BJ (cell line): ENCODE measurements around the gene TMUB1. TPM values are rescaled to one million over a fixed set of nuclear protein-coding genes. Genes with fewer than 3 reads are reported as not detected.
A peak's percentile ranks its signal among the peaks of the same experiment; 100 is the strongest.

Experiments used
- CTCF ChIA-PET: fragments of 350-600 bp; formaldehyde crosslinking; extraction: SDS; loops from one replicate; lab custom pipeline; 2021; ENCODE audit warnings: antibody characterized with exemption, inconsistent platforms; lab: Yijun Ruan, JAX
- POLR2A ChIA-PET: fragments of 300-600 bp; sonication (Branson Sonifier 250); formaldehyde crosslinking; extraction: SDS; loops from one replicate; lab custom pipeline; 2021; ENCODE audit warnings: antibody characterized with exemption; lab: Charles Lee
- DNase-seq: peaks from one replicate; pipeline ENCODE4 v3.0.0-alpha.2; 2011; ENCODE audit warnings: low read depth
- H3K27me3 ChIP-seq: 2 replicates; pipeline ENCODE4 v1.6.0; 2011; ENCODE audit warnings: low read length; ENCODE audit not compliant: control insufficient read depth, insufficient read depth
- H3K36me3 ChIP-seq: 2 replicates; pipeline ENCODE4 v1.5.1; 2011; ENCODE audit warnings: low read length; ENCODE audit not compliant: control insufficient read depth, insufficient read depth
- H3K4me3 ChIP-seq: 2 replicates; pipeline ENCODE4 v1.5.1; 2011; ENCODE audit warnings: low read depth, mild to moderate bottlenecking, control low read depth, low read length
- CTCF ChIP-seq: IDR thresholded peaks from 2 replicates; pipeline ENCODE4 v1.5.1; 2011; ENCODE audit warnings: low read depth, mild to moderate bottlenecking, control low read depth, inconsistent platforms, low read length, moderate library complexity; ENCODE audit not compliant: insufficient read depth
- polyA plus RNA-seq: library from polyadenylated mRNA; depleted of rRNA; stranded (reverse); fragments of >200 nt; gene quantifications from 2 replicates; pipeline ENCODE4 v1.2.3, GENCODE V29; 2011

TMUB1 gene
- polyA plus RNA-seq, 1 experiment = 27.8 TPM

GRCh38 chr7:151110236-151110940 lies 27.1 kb upstream of the TMUB1 start:
- H3K27me3 ChIP-seq = no peaks in the 10 kb centered on the region
- DNase-seq = no peak
- peaks cover 1% of the 10 kb centered on the region; the same call in 1 of the 2 replicates for H3K36me3 ChIP-seq
- POLR2A ChIA-PET = interaction anchor here (0.7 kb wide), 1 partner anchor 82 kb away, joined by 3 read pairs; the partner anchor contains the start of gene ABCB8
- CTCF ChIA-PET = interaction anchor here (0.6 to 8.6 kb wide), 26 partner anchors 10 to 323 kb away, joined by 3 to 143 read pairs (median 6); partner anchors contain the start of genes ABCB8, AGAP3, SLC4A2 and TMUB1
- TF ChIP-seq CTCF = no peak
- no peak overlapping the region for H3K4me3 ChIP-seq

- ChIA-PET CTCF (interaction anchor here (0.8 to 8.6 kb wide), 11 partner anchors 9 to 147 kb away, joined by 3 to 143 read pairs (median 7); partner anchors contain the start of genes ABCB8, AGAP3 and SLC4A2), POLR2A (interaction anchor here (0.6 to 0.7 kb wide), 2 partner anchors 81 to 1255 kb away, joined by 3 to 4 read pairs; partner anchors contain the start of gene ABCB8)
- DNase-seq = no peak
Measured at GRCh38 chr7:151109094-151110048, 26.1 kb upstream of the TMUB1 start.

GRCh38 chr7:151107882-151108281 lies 24.6 kb upstream of the TMUB1 start:
- ChIA-PET POLR2A (no interaction called here), CTCF (interaction anchor here (1.1 to 8.6 kb wide), 5 partner anchors 16 to 145 kb away, joined by 3 to 143 read pairs (median 11); partner anchors contain the start of gene AGAP3)

More at GRCh38 chr7:151109094-151110048, 26.1 kb upstream of the TMUB1 start:
- peaks cover 1% of the 10 kb centered on the region; the same call in 1 of the 2 replicates for H3K36me3 ChIP-seq
- TF ChIP-seq CTCF = no peak
- H3K27me3 ChIP-seq = no peaks in the 10 kb centered on the region
- H3K4me3 ChIP-seq = no peak overlapping the region

GRCh38 chr7:151104411-151105235 lies 21.3 kb upstream of the TMUB1 start:
- ChIA-PET CTCF (interaction anchor here (0.7 to 3.2 kb wide), 6 partner anchors 9 to 86 kb away, joined by 3 to 16 read pairs (median 4); no protein-coding TSS in a partner anchor), POLR2A (interaction anchor here (0.6 kb wide), 1 partner anchor 23 kb away, joined by 3 read pairs; no protein-coding TSS in a partner anchor)
- Histone ChIP-seq H3K4me3 (no peak overlapping the region), H3K27me3 (no peaks in the 10 kb centered on the region), H3K36me3 (no peaks in the 10 kb centered on the region; the same call in 1 of the 2 replicates)
- peak; percentile 73 for DNase-seq
- no peak for TF ChIP-seq CTCF

More at GRCh38 chr7:151107882-151108281, 24.6 kb upstream of the TMUB1 start:
- no peak overlapping the region for H3K4me3 ChIP-seq
- no peak for TF ChIP-seq CTCF
- H3K27me3 ChIP-seq = no peaks in the 10 kb centered on the region
- H3K36me3 ChIP-seq = no peaks in the 10 kb centered on the region; the same call in 1 of the 2 replicates
- DNase-seq = no peak
